Measurements from ENCODE around the gene NOTCH1.

NOTCH1 gene

GRCh38 chr9:136474974-136475865 lies 70.6 kb downstream of the NOTCH1 start:
- TF ChIP-seq CTCF (conservative IDR thresholded peaks at IDR 0.05; ENCODE audit: low read length) = no peak
- DNase-seq (ENCODE audit: low read depth) = no peak

GRCh38 chr9:136474021-136474640 lies 71.7 kb downstream of the NOTCH1 start:
- no peak overlapping the region for H3K4me3 ChIP-seq (ENCODE audit: low read length)
- no peak for DNase-seq (ENCODE audit: low read depth)
- TF ChIP-seq CTCF (conservative IDR thresholded peaks at IDR 0.05; ENCODE audit: low read length) = no peak

More at GRCh38 chr9:136474974-136475865, 70.6 kb downstream of the NOTCH1 start:
- H3K4me3 ChIP-seq (ENCODE audit: low read length) = no peak overlapping the region

GRCh38 chr9:136473354-136473721 lies 72.5 kb downstream of the NOTCH1 start:
- TF ChIP-seq CTCF (conservative IDR thresholded peaks at IDR 0.05; ENCODE audit: low read length) = no peak
- DNase-seq (ENCODE audit: low read depth) = no peak

GRCh38 chr9:136472640-136473353 lies 73.1 kb downstream of the NOTCH1 start:
- DNase-seq (ENCODE audit: low read depth) = no peak
- no peak for TF ChIP-seq CTCF (conservative IDR thresholded peaks at IDR 0.05; ENCODE audit: low read length)
- no peak overlapping the region for H3K4me3 ChIP-seq (ENCODE audit: low read length)

More at GRCh38 chr9:136473354-136473721, 72.5 kb downstream of the NOTCH1 start:
- no peak overlapping the region for H3K4me3 ChIP-seq (ENCODE audit: low read length)

- no peak overlapping the region for H3K4me3 ChIP-seq (ENCODE audit: low read length)
- no peak for DNase-seq (ENCODE audit: low read depth)
- TF ChIP-seq CTCF (conservative IDR thresholded peaks at IDR 0.05; ENCODE audit: low read length) = no peak
Measured at GRCh38 chr9:136471802-136472487, 73.9 kb downstream of the NOTCH1 start.

- DNase-seq (ENCODE audit: low read depth) = no peak
- no peak overlapping the region for H3K4me3 ChIP-seq (ENCODE audit: low read length)
- no peak for TF ChIP-seq CTCF (conservative IDR thresholded peaks at IDR 0.05; ENCODE audit: low read length)
Measured at GRCh38 chr9:136470792-136471469, 74.9 kb downstream of the NOTCH1 start.
